HG02840 (cell line): Measurements from ENCODE around the gene ABCB11.
A peak's percentile ranks its signal among the peaks of the same experiment; 100 is the strongest.
"Not testable (repeated sequence)": the region's sequence is repeated elsewhere in the genome, so short reads cannot be mapped to it uniquely, and the experiment has no call there.

Experiments used
- ATAC-seq: cut with Tn5 transposase; IDR thresholded peaks from one replicate; pipeline ENCODE4 v1.9.1; 2021; ENCODE audit warnings: mild to moderate bottlenecking, moderate library complexity, moderate number of reproducible peaks; ENCODE audit not compliant: unreplicated experiment, low FRiP score

Gene ABCB11

GRCh38 chr2:168903888-168904287, 127.2 kb downstream of the ABCB11 start:
- ATAC-seq: no peak

- ATAC-seq: no peak
These were observed 130.1 kb downstream of the ABCB11 start, which contains the start of gene G6PC2 for GRCh38 chr2:168901003-168901402. Gene G6PC2 (plus strand): TSS chr2:168901291. CDS start chr2:168901332, 41 bp downstream.

GRCh38 chr2:168897449-168897848, 133.7 kb downstream of the ABCB11 start:
- no peak for ATAC-seq

- ATAC-seq: no peak
These were observed 134.3 kb downstream of the ABCB11 start for GRCh38 chr2:168896783-168897182.

- no peak for ATAC-seq
These were observed 135.4 kb downstream of the ABCB11 start for GRCh38 chr2:168895771-168896170.

- no peak for ATAC-seq
These were observed 136.4 kb downstream of the ABCB11 start for GRCh38 chr2:168894720-168895119.

- ATAC-seq: no peak
These were observed 137.0 kb downstream of the ABCB11 start for GRCh38 chr2:168894101-168894500.

- ATAC-seq: no peak
These were observed 138.8 kb downstream of the ABCB11 start for GRCh38 chr2:168892327-168892726.

GRCh38 chr2:168890006-168890782, 140.9 kb downstream of the ABCB11 start, which contains the start of gene SPC25:
Gene SPC25 (minus strand): TSS chr2:168890430. CDS start chr2:168889519, 911 bp downstream.
- peak; percentile 100 for ATAC-seq

GRCh38 chr2:168889635-168890005, 141.5 kb downstream of the ABCB11 start:
- ATAC-seq: peak; percentile 1

GRCh38 chr2:168884975-168885374, 146.1 kb downstream of the ABCB11 start:
- no peak for ATAC-seq

GRCh38 chr2:168882163-168882562, 149.0 kb downstream of the ABCB11 start:
- not testable (repeated sequence) for ATAC-seq

GRCh38 chr2:168874368-168875054, 156.6 kb downstream of the ABCB11 start:
- ATAC-seq: no peak

- not testable (repeated sequence) for ATAC-seq
These were observed 160.3 kb downstream of the ABCB11 start for GRCh38 chr2:168870824-168871223.
